HCT116 (cell line): ENCODE results near the gene TMEM101. TPM values are rescaled to one million over a fixed set of nuclear protein-coding genes. Genes with fewer than 3 reads are reported as not detected.

Experiments used
- ATAC-seq: fragments of 200-7000 bp; cut with Tn5 transposase; 2 replicates; pipeline ENCODE4 v1.9.1; 2020; ENCODE audit warnings: mild to moderate bottlenecking, moderate library complexity
- BruUV-seq: library from RNA; stranded (reverse); fragments of 400-500 nt; replicated peaks from 2 replicates; lab custom pipeline; 2021; lab: Mats Ljungman, UMichigan
- CTCF ChIA-PET: fragments of 300-600 bp; sonication (Branson Sonifier 250); formaldehyde crosslinking; loops from one replicate; lab custom pipeline; 2021; ENCODE audit warnings: antibody characterized with exemption; lab: Charles Lee
- POLR2A ChIA-PET: fragments of 300-600, 350-600 bp; sonication (Branson Sonifier 250); formaldehyde crosslinking; loops from one replicate; lab custom pipeline; 2021; ENCODE audit warnings: antibody characterized with exemption; lab: Charles Lee
- RAD21 ChIA-PET, 2 experiments: fragments of 300-600 bp; sonication (Branson Sonifier 250); formaldehyde crosslinking; loops; one replicate each; lab custom pipeline; 2023; ENCODE audit warnings: low total read pairs in 2 of 2; ENCODE audit not compliant: uncharacterized antibody in 2 of 2, unreplicated experiment in 2 of 2, low non-redundant PET in 1 of 2; lab: Charles Lee
- DNase-seq: peaks from one replicate; pipeline ENCODE4 v3.0.0-alpha.2; 2010; ENCODE audit warnings: low read depth, low spot score
- H2AFZ ChIP-seq: fragments of 200-600 bp; shearing (Covaris generic), sonication (generic); 2 replicates; pipeline ENCODE4 v1.6.1; 2017; ENCODE audit warnings: low read depth, mixed run types, mixed read lengths, antibody characterized with exemption, low read length; ENCODE audit not compliant: poor library complexity, severe bottlenecking
- H3K27ac ChIP-seq: 2 replicates; pipeline ENCODE4 v1.5.1; 2012; ENCODE audit warnings: low read depth, low read length
- H3K27me3 ChIP-seq: fragments of 200-600 bp; sonication (generic); 2 replicates; pipeline ENCODE4 v1.6.1; 2016; ENCODE audit warnings: mixed run types, low read length, mixed read lengths; ENCODE audit not compliant: insufficient read depth
- H3K36me3 ChIP-seq, 2 experiments: fragments of 200-500 bp in 1 of 2; fragments of 200-600 bp in 1 of 2; sonication (Bioruptor generic) in 1 of 2; sonication (generic) in 1 of 2; 2 replicates each; pipeline versions ENCODE4 v1.5.1 to v1.6.1; 2014 to 2016; ENCODE audit warnings: low read length in 2 of 2, inconsistent platforms in 1 of 2, mixed read lengths in 1 of 2, mixed run types in 1 of 2; ENCODE audit not compliant: insufficient read depth in 2 of 2, control insufficient read depth in 1 of 2
- H3K4me1 ChIP-seq, 2 experiments: fragments of 200-600 bp in 1 of 2; sonication (generic) in 1 of 2; 2 replicates each; pipeline versions ENCODE4 v1.5.1 to v1.6.1; 2012 to 2017; ENCODE audit warnings: low read length in 2 of 2, inconsistent platforms in 1 of 2, mild to moderate bottlenecking in 1 of 2, mixed read lengths in 1 of 2, mixed run types in 1 of 2, moderate library complexity in 1 of 2; ENCODE audit not compliant: insufficient read depth in 2 of 2, control insufficient read depth in 1 of 2
- H3K4me2 ChIP-seq: fragments of 200-600 bp; sonication (generic); 2 replicates; pipeline ENCODE4 v1.6.1; 2017; ENCODE audit warnings: mixed run types, low read length, mixed read lengths
- H3K4me3 ChIP-seq, 2 experiments: fragments of 200-600 bp in 1 of 2; sonication (generic) in 1 of 2; replicated peaks in 1 of 2; 2 replicates each; pipeline ENCODE4 v1.5.1; 2011 to 2016; ENCODE audit warnings: low read length in 2 of 2, control low read depth in 1 of 2, low read depth in 1 of 2, mild to moderate bottlenecking in 1 of 2, mixed read lengths in 1 of 2, mixed run types in 1 of 2
- H3K79me2 ChIP-seq: fragments of 200-600 bp; sonication (generic); 2 replicates; pipeline ENCODE4 v1.6.1; 2017; ENCODE audit warnings: mild to moderate bottlenecking, mixed run types, low read length, moderate library complexity, mixed read lengths; ENCODE audit not compliant: insufficient read depth
- H3K9ac ChIP-seq: fragments of 200-600 bp; sonication (generic); 2 replicates; pipeline ENCODE4 v1.6.1; 2016; ENCODE audit warnings: low read length, mixed read lengths
- H3K9me2 ChIP-seq: fragments of 200-600 bp; sonication (generic), shearing (Covaris generic); 2 replicates; pipeline ENCODE4 v1.6.1; 2017; ENCODE audit warnings: mixed run types, mild to moderate bottlenecking, moderate library complexity; ENCODE audit not compliant: insufficient read depth
- H3K9me3 ChIP-seq, 2 experiments: fragments of 200-500 bp in 1 of 2; fragments of 200-600 bp in 1 of 2; sonication (Bioruptor generic) in 1 of 2; sonication (generic) in 1 of 2; 2 replicates each; pipeline ENCODE4 v1.6.1; 2014 to 2017; ENCODE audit warnings: low read length in 2 of 2, mixed read lengths in 2 of 2, inconsistent platforms in 1 of 2, low read depth in 1 of 2, mild to moderate bottlenecking in 1 of 2, mixed run types in 1 of 2, moderate library complexity in 1 of 2; ENCODE audit not compliant: control insufficient read depth in 1 of 2, insufficient read depth in 1 of 2
- H4K20me1 ChIP-seq: fragments of 200-600 bp; sonication (generic), shearing (Covaris generic); 2 replicates; pipeline ENCODE4 v1.6.1; 2017; ENCODE audit warnings: mixed run types, mild to moderate bottlenecking, moderate library complexity; ENCODE audit not compliant: insufficient read depth
- POLR2A ChIP-seq: IDR thresholded peaks from 2 replicates; pipeline ENCODE4 v1.7.0; 2011; ENCODE audit warnings: borderline replicate concordance; ENCODE audit not compliant: insufficient read depth, insufficient read length; ENCODE audit errors: extremely low read depth
- intact Hi-C: fragments of 100-400 bp; cut with micrococcal nuclease; formaldehyde crosslinking; loops from 2 replicates; pipeline ENCODE4 v1.10.0; 2022
- total RNA-seq: library from RNA; stranded (reverse); gene quantifications from one replicate; pipeline ENCODE4 v1.2.1, GENCODE V29; 2021; ENCODE audit not compliant: unreplicated experiment
- TF ChIP-seq, protein P1 (sequence below), 3 experiments: fragments of 200-600 bp in 1 of 3; sonication (generic) in 1 of 3; IDR thresholded peaks in 2 of 3; conservative IDR thresholded peaks in 1 of 3; 2 replicates each; pipeline ENCODE4 v1.5.1; 2012 to 2017; ENCODE audit warnings: low read depth in 2 of 3, low read length in 2 of 3, antibody characterized with exemption in 1 of 3, borderline replicate concordance in 1 of 3, control low read depth in 1 of 3, mild to moderate bottlenecking in 1 of 3, mixed read lengths in 1 of 3, mixed run types in 1 of 3, moderate library complexity in 1 of 3; ENCODE audit not compliant: insufficient read depth in 1 of 3
- TF ChIP-seq, protein P2 (sequence below): IDR thresholded peaks from 2 replicates; pipeline ENCODE4 v1.6.1; 2012; ENCODE audit warnings: low read depth
- TF ChIP-seq, protein P3 (sequence below): IDR thresholded peaks from 2 replicates; pipeline ENCODE4 v1.6.1; 2011; ENCODE audit warnings: mild to moderate bottlenecking, low read length, moderate library complexity; ENCODE audit not compliant: insufficient replicate concordance; ENCODE audit errors: extremely low read depth

Gene TMEM101
- total RNA-seq, 1 experiment from 2014 or later, result 43.8 TPM

DNA sequence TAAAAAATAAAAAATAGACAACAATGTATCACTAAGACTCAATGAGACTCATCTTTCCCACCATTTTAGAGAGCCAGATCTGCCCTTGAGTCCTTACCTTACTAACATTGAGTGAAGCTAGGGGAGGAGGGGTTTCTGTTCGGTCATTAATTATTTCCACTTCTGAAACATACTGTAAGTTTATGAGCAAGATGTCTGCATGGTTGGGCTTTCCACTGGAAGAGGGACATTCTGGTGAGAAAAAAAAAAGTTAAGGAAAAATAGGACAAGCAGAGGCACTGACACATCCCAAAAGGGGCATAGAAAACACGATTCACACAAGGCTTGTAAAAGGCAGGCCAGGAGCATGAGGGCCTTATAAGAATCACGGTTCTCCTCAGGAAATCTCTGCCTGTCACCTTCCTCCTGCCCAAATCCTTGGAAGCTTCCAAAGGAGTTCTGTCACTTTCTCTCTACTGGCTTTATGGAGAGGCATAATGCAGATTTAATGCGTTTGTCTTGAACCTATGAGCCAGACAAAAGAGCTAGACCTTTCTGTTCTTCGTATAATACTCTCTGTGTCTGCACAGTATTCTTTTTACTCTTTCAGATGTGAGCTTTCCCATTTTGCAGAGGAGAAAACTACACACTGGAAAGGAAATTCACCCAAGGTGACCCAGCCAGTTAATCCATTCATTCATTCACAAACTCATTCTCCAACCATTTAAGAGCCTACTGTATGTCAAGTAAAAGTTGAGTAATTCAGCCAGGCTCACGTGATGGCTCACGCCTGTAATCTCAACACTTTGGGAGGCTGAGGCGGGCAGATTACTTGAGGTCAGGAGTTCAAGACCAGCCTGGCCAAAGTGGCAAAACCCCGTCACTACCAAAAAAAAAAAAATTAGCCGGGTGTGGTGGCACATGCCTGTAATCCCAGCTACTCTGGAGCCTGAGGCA, 49.2 kb upstream of the TMEM101 start (continued):
- TF ChIP-seq, protein P1, sequence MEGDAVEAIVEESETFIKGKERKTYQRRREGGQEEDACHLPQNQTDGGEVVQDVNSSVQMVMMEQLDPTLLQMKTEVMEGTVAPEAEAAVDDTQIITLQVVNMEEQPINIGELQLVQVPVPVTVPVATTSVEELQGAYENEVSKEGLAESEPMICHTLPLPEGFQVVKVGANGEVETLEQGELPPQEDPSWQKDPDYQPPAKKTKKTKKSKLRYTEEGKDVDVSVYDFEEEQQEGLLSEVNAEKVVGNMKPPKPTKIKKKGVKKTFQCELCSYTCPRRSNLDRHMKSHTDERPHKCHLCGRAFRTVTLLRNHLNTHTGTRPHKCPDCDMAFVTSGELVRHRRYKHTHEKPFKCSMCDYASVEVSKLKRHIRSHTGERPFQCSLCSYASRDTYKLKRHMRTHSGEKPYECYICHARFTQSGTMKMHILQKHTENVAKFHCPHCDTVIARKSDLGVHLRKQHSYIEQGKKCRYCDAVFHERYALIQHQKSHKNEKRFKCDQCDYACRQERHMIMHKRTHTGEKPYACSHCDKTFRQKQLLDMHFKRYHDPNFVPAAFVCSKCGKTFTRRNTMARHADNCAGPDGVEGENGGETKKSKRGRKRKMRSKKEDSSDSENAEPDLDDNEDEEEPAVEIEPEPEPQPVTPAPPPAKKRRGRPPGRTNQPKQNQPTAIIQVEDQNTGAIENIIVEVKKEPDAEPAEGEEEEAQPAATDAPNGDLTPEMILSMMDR (IDR thresholded peaks at IDR 0.05 in 2 of 3, conservative IDR thresholded peaks at IDR 0.05 in 1 of 3; ENCODE audit: borderline replicate concordance in 1 of 3, insufficient read depth in 1 of 3, low read depth in 2 of 3, low read length in 2 of 3), result no peak

DNA sequence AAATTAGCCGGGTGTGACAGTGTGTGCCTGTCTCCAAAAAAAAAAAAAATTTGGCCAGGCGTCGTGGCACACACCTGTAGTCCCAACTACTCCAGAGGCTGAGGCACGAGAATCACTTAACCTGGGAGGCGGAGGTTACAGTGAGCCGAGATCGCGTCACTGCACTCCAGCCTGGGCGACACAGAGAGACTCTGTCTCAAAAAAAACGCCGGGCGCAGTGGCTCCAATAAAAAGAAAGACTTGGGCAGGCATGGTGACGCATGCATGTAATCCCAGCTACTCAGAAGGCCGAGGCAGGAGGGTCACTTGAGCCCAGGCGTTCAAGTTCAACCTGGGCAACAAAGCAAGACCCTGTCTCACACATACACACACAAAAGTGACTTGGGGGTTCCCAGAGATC, 48.1 kb upstream of the TMEM101 start:
- peaks cover 86% of the 10 kb centered on the region for H3K79me2 ChIP-seq
- RAD21 ChIA-PET, result no interaction called here
- no peak overlapping the region for H3K4me3 ChIP-seq
- H3K36me3 ChIP-seq, result peaks cover 34 to 52% of the 10 kb centered on the region in 2 experiments
- peaks cover 7% of the 10 kb centered on the region; the same call in 1 of the 2 replicates for H4K20me1 ChIP-seq
- BruUV-seq, result no TSS peak
- H3K27ac ChIP-seq, result no peak overlapping the region
- H2AFZ ChIP-seq, result no peak overlapping the region
- ATAC-seq (no peak), DNase-seq (no peak)
- TF ChIP-seq POLR2A, result no peak
- TF ChIP-seq, protein P2, sequence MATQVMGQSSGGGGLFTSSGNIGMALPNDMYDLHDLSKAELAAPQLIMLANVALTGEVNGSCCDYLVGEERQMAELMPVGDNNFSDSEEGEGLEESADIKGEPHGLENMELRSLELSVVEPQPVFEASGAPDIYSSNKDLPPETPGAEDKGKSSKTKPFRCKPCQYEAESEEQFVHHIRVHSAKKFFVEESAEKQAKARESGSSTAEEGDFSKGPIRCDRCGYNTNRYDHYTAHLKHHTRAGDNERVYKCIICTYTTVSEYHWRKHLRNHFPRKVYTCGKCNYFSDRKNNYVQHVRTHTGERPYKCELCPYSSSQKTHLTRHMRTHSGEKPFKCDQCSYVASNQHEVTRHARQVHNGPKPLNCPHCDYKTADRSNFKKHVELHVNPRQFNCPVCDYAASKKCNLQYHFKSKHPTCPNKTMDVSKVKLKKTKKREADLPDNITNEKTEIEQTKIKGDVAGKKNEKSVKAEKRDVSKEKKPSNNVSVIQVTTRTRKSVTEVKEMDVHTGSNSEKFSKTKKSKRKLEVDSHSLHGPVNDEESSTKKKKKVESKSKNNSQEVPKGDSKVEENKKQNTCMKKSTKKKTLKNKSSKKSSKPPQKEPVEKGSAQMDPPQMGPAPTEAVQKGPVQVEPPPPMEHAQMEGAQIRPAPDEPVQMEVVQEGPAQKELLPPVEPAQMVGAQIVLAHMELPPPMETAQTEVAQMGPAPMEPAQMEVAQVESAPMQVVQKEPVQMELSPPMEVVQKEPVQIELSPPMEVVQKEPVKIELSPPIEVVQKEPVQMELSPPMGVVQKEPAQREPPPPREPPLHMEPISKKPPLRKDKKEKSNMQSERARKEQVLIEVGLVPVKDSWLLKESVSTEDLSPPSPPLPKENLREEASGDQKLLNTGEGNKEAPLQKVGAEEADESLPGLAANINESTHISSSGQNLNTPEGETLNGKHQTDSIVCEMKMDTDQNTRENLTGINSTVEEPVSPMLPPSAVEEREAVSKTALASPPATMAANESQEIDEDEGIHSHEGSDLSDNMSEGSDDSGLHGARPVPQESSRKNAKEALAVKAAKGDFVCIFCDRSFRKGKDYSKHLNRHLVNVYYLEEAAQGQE, result no peak
- TF ChIP-seq, protein P3, sequence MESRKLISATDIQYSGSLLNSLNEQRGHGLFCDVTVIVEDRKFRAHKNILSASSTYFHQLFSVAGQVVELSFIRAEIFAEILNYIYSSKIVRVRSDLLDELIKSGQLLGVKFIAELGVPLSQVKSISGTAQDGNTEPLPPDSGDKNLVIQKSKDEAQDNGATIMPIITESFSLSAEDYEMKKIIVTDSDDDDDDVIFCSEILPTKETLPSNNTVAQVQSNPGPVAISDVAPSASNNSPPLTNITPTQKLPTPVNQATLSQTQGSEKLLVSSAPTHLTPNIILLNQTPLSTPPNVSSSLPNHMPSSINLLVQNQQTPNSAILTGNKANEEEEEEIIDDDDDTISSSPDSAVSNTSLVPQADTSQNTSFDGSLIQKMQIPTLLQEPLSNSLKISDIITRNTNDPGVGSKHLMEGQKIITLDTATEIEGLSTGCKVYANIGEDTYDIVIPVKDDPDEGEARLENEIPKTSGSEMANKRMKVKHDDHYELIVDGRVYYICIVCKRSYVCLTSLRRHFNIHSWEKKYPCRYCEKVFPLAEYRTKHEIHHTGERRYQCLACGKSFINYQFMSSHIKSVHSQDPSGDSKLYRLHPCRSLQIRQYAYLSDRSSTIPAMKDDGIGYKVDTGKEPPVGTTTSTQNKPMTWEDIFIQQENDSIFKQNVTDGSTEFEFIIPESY, result no peak
- H3K9me2 ChIP-seq, result no peaks in the 10 kb centered on the region
- POLR2A ChIA-PET, result no interaction called here
- H3K9me3 ChIP-seq, result no peaks in the 10 kb centered on the region
- no peaks in the 10 kb centered on the region for H3K27me3 ChIP-seq
- H3K4me1 ChIP-seq, result peaks cover 6 to 22% of the 10 kb centered on the region in 2 experiments; a peak in 3 of 4 replicates
- intact Hi-C loops, result no loop called here
- CTCF ChIA-PET, result no interaction called here
- no peak overlapping the region for H3K9ac ChIP-seq
- H3K4me2 ChIP-seq, result no peak overlapping the region
